CD4-positive, alpha-beta memory T cell (primary cell): ENCODE measurements around the gene PGGHG. TPM values are rescaled to one million over a fixed set of nuclear protein-coding genes. Genes with fewer than 3 reads are reported as not detected.
"Not testable (repeated sequence)": the region's sequence is repeated elsewhere in the genome, so short reads cannot be mapped to it uniquely, and the experiment has no call there.

Experiments used
- CTCF ChIA-PET: fragments of 350-600 bp; sonication (Branson Sonifier 250); formaldehyde crosslinking; loops from one replicate; lab custom pipeline; 2021; ENCODE audit warnings: inconsistent platforms; ENCODE audit not compliant: partially characterized antibody; lab: Charles Lee
- POLR2A ChIA-PET: fragments of 350-600 bp; sonication (Branson Sonifier 250); formaldehyde crosslinking; loops from one replicate; lab custom pipeline; 2021; ENCODE audit not compliant: partially characterized antibody; lab: Charles Lee
- DNase-seq, 5 donors: peaks; one replicate each; pipeline versions ENCODE4 v3.0.0 to v3.0.0-alpha.2; 2020 to 2022; ENCODE audit warnings: mixed read lengths in 1 of 5
- H3K27ac ChIP-seq: one replicate; pipeline ENCODE4 v1.7.0; 2013; ENCODE audit warnings: low read depth, low read length
- H3K27me3 ChIP-seq: 2 replicates; pipeline ENCODE4 v1.7.0; 2013; ENCODE audit warnings: mild to moderate bottlenecking, low read length, moderate library complexity; ENCODE audit not compliant: insufficient read depth
- H3K36me3 ChIP-seq: 2 replicates; pipeline ENCODE4 v1.7.0; 2013; ENCODE audit warnings: mild to moderate bottlenecking, low read length, moderate library complexity; ENCODE audit not compliant: insufficient read depth
- H3K4me1 ChIP-seq: 2 replicates; pipeline ENCODE4 v1.7.0; 2013; ENCODE audit warnings: mild to moderate bottlenecking, low read length, moderate library complexity; ENCODE audit not compliant: insufficient read depth
- H3K4me3 ChIP-seq, 2 donors: one replicate each; pipeline ENCODE4 v1.7.0; 2013; ENCODE audit warnings: low read length in 2 of 2, mild to moderate bottlenecking in 1 of 2
- H3K9me3 ChIP-seq, 2 donors: one replicate each; pipeline ENCODE4 v1.7.0; 2013; ENCODE audit warnings: low read length in 2 of 2, control low read depth in 1 of 2; ENCODE audit not compliant: control insufficient read depth in 1 of 2
- H3K27ac Mint-ChIP-seq, 7 donors: one replicate each; pipeline ENCODE4 v1.8.0; 2020 to 2021; ENCODE audit warnings: mixed read lengths in 7 of 7, mild to moderate bottlenecking in 6 of 7, inconsistent platforms in 3 of 7, moderate library complexity in 3 of 7
- H3K27me3 Mint-ChIP-seq, 2 donors: one replicate each; pipeline ENCODE4 v1.8.0; 2020 to 2021; ENCODE audit warnings: mixed read lengths in 2 of 2
- H3K36me3 Mint-ChIP-seq, 2 donors: one replicate each; pipeline ENCODE4 v1.8.0; 2020 to 2021; ENCODE audit warnings: mixed read lengths in 2 of 2, inconsistent platforms in 1 of 2, mild to moderate bottlenecking in 1 of 2
- H3K4me1 Mint-ChIP-seq, 4 donors: one replicate each; pipeline ENCODE4 v1.8.0; 2020 to 2021; ENCODE audit warnings: mixed read lengths in 4 of 4, mild to moderate bottlenecking in 1 of 4
- H3K4me3 Mint-ChIP-seq, 8 donors: one replicate each; pipeline ENCODE4 v1.8.0; 2020 to 2021; ENCODE audit warnings: mixed read lengths in 8 of 8, mild to moderate bottlenecking in 7 of 8, moderate library complexity in 6 of 8, inconsistent platforms in 3 of 8
- H3K9me3 Mint-ChIP-seq, 8 donors: one replicate each; pipeline ENCODE4 v1.8.0; 2020 to 2021; ENCODE audit warnings: mixed read lengths in 8 of 8, mild to moderate bottlenecking in 5 of 8, inconsistent platforms in 3 of 8, moderate library complexity in 1 of 8
- intact Hi-C: fragments of 100-400 bp; cut with micrococcal nuclease; formaldehyde crosslinking; loops from one replicate; pipeline ENCODE4 v1.15.1; 2023
- polyA plus RNA-seq, 2 donors: library from polyadenylated mRNA; unstranded; fragments of 300-500 nt; fragmentation: Illumina TruSeq; gene quantifications; one replicate each; pipeline ENCODE4 v1.2.3, GENCODE V29; 2021
- total RNA-seq, 2 experiments: library from RNA; stranded (reverse); gene quantifications; one replicate each; pipeline ENCODE4 v1.2.3, GENCODE V29; 2021

The PGGHG gene
- total and polyA plus RNA-seq, 4 experiments from 2014 or later: 3.0 to 304 (median 155) TPM

DNA sequence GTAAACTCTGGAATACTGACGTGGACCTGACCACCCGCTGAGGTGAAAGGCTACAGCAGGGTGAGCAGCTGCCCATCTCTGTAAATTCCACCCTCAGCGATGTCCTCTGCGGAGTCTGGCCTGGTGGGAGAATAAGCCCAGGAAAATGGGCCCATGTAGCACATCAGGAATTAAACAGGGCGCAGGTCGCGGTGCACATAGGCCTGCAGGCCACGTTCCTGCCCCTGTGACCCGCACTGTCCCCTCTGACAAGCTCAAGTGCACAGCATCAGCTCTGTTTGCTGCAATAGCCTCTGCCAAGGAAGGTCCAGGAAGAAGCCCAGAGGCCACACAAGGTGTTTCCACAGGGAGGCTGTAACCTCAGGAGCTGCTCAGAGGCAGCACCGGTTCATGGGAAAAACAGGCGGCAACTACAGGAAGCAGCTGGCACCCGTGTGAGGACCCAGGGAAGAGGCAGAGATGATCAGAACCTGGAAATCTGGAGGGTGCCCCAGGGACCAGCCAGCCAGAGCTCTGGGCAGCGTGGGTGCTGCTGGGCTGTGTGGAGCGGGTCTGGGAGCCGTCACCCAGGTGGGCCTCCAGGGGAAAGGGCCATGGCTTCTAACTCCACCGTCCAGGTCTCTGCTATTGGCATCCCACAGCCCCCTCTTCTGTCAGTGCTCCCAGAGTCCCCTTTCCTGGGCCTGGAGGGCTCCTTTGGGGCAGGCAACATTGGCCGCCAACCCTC, 17.9 kb downstream of the PGGHG start:
- CTCF ChIA-PET: interaction anchor here (1.3 to 5.6 kb wide), 12 partner anchors 9 to 143 kb away, joined by 3 to 67 read pairs (median 16); partner anchors contain the start of genes BET1L, PSMD13, PTDSS2 and RIC8A
- Mint-ChIP-seq H3K4me1 (peaks cover 20 to 55% (median 33%) of the 10 kb centered on the region in 4 donors), H3K9me3 (peaks cover 0 to 5% (median 0%) of the 10 kb centered on the region in 8 donors), H3K36me3 (peaks cover 8 to 18% of the 10 kb centered on the region in 2 donors), H3K27ac (peak overlapping the region; percentile 57 to 98 (median 77)), H3K27me3 (no peaks in the 10 kb centered on the region), H3K4me3 (peak overlapping the region; percentile 71 to 96 (median 93))
- no peaks in the 10 kb centered on the region for H3K27me3 ChIP-seq
- no peaks in the 10 kb centered on the region for H3K36me3 ChIP-seq
- no peak overlapping the region for H3K4me3 ChIP-seq
- POLR2A ChIA-PET: interaction anchor here (1.3 to 5.6 kb wide), 10 partner anchors 10 to 143 kb away, joined by 3 to 53 read pairs (median 10); partner anchors contain the start of genes PGGHG and PTDSS2
- H3K4me1 ChIP-seq: peaks cover 44% of the 10 kb centered on the region
- intact Hi-C loops: loop anchor here (5.0 kb wide), 2 partner anchors 40 to 210 kb away; no protein-coding TSS in a partner anchor
- peak in 1 of 5 donors; percentile 37 for DNase-seq
- no peaks in the 10 kb centered on the region for H3K9me3 ChIP-seq
- H3K27ac ChIP-seq: peak overlapping the region; percentile 79

DNA sequence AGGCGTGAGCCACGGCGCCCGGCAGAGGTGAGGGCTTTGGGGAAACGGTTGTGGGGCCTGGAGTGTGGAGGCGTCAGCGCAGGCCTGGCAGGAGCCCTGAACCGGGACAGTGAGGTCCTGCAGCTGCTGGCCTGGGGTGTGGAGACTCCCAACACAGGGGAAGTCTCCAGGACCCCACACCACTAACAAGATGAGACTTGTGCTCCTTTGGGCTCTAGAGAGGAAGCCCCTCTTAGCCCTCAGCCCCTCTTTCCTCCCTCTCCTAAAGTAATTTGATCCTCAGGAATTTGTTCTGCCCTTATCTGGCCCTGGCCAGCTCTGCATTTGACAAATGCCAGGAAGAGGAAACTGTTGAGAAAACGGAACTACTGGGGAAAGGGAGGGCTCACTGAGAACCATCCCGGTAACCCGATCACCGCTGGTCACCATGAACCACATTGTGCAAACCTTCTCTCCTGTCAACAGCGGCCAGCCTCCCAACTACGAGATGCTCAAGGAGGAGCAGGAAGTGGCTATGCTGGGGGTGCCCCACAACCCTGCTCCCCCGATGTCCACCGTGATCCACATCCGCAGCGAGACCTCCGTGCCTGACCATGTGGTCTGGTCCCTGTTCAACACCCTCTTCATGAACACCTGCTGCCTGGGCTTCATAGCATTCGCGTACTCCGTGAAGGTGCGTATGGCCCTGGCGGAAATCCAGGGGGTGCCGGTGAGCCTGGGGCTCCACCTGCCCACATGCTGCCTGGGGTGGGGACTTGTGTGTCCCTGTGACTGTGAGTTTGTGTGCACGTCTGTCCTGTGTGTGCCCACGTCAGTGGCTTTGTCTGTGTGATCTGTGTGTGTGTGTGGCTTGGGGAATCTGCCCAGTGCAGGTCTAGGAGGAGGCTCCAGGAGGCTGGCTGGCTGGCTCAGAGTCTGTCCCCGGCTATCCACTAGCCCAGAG, 19.1 kb downstream of the PGGHG start, which contains the start of gene IFITM2:
Gene IFITM2, plus strand, starts transcription at position 51 of the 943 bp plus-strand sequence. Its CDS starts 377 bp downstream, at position 428.
- not testable (repeated sequence) for H3K36me3 ChIP-seq, H3K9me3 Mint-ChIP-seq, H3K27me3 Mint-ChIP-seq, H3K9me3 ChIP-seq, H3K27me3 ChIP-seq
- ChIA-PET CTCF (interaction anchor here (0.6 to 4.1 kb wide), 8 partner anchors 9 to 142 kb away, joined by 3 to 67 read pairs (median 14); partner anchors contain the start of gene PTDSS2), POLR2A (interaction anchor here (0.7 to 5.6 kb wide), 10 partner anchors 8 to 142 kb away, joined by 3 to 53 read pairs (median 17); partner anchors contain the start of genes PGGHG and PTDSS2)
- peak within 1 kb of the TSS; percentile 89 to 98 (median 97) for H3K27ac Mint-ChIP-seq
- Histone ChIP-seq H3K4me1 (peaks cover 56% of the 10 kb centered on the region), H3K4me3 (peak within 1 kb of the TSS; percentile 44 to 57), H3K27ac (peak within 1 kb of the TSS; percentile 79)
- peak within 1 kb of the TSS; percentile 93 to 96 (median 93) for H3K4me3 Mint-ChIP-seq
- H3K4me1 Mint-ChIP-seq: peaks cover 26 to 59% (median 43%) of the 10 kb centered on the region in 4 donors
- intact Hi-C loops: loop anchor here (2.0 to 5.0 kb wide), 3 partner anchors 19 to 209 kb away; partner anchors contain the start of gene PGGHG
- H3K36me3 Mint-ChIP-seq: peaks cover 8 to 22% of the 10 kb centered on the region in 2 donors
- DNase-seq: peak; percentile 62 to 88 (median 70)

DNA sequence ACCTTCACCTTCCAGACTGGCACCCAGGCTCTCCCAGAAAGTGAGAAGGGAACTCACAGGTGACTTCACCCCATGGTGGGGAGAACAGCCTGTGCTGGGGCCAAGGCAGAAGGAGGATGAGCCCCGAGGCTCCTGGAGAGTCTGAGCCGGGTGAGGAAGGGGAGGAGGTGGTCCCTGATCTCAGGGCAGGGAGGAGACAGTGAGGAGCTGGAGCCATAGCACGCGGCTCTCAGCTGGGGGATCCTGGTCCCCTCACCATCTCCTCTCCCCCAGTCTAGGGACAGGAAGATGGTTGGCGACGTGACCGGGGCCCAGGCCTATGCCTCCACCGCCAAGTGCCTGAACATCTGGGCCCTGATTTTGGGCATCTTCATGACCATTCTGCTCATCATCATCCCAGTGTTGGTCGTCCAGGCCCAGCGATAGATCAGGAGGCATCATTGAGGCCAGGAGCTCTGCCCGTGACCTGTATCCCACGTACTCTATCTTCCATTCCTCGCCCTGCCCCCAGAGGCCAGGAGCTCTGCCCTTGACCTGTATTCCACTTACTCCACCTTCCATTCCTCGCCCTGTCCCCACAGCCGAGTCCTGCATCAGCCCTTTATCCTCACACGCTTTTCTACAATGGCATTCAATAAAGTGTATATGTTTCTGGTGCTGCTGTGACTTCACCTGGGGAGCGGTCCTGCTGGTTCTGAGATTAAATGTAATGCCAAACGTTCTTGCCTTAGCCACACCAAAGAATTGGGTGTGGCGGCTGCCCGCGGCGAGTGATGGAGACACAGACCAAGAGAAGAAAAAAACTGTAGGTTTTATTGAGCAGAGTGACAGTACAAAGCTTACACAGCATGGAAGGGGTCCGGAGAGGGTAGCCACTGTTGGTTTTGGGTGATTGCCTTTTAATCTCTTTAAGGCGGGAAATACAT, 20.1 kb downstream of the PGGHG start:
- H3K36me3 ChIP-seq, H3K27me3 Mint-ChIP-seq, H3K9me3 Mint-ChIP-seq, H3K9me3 ChIP-seq, H3K27me3 ChIP-seq: not testable (repeated sequence)
- intact Hi-C loops: loop anchor here (2.0 to 5.0 kb wide), 3 partner anchors 20 to 208 kb away; partner anchors contain the start of gene PGGHG
- H3K4me1 ChIP-seq: peaks cover 62% of the 10 kb centered on the region
- peak overlapping the region; percentile 55 to 71 for H3K4me3 ChIP-seq
- POLR2A ChIA-PET: interaction anchor here (1.0 to 2.6 kb wide), 20 partner anchors 8 to 198 kb away, joined by 3 to 26 read pairs (median 6); partner anchors contain the start of genes BET1L, NLRP6, PGGHG and PSMD13
- H3K27ac ChIP-seq: peak overlapping the region; percentile 79
- Mint-ChIP-seq H3K4me1 (peaks cover 31 to 66% (median 47%) of the 10 kb centered on the region in 4 donors), H3K27ac (peak overlapping the region; percentile 89 to 98 (median 97)), H3K36me3 (peaks cover 11 to 29% of the 10 kb centered on the region in 2 donors), H3K4me3 (peak overlapping the region; percentile 93 to 96 (median 93))
- peak in 4 of 5 donors; percentile 54 to 65 (median 60) for DNase-seq
- CTCF ChIA-PET: interaction anchor here (0.7 to 2.1 kb wide), 8 partner anchors 8 to 142 kb away, joined by 3 to 17 read pairs (median 6); partner anchors contain the start of gene NLRP6

DNA sequence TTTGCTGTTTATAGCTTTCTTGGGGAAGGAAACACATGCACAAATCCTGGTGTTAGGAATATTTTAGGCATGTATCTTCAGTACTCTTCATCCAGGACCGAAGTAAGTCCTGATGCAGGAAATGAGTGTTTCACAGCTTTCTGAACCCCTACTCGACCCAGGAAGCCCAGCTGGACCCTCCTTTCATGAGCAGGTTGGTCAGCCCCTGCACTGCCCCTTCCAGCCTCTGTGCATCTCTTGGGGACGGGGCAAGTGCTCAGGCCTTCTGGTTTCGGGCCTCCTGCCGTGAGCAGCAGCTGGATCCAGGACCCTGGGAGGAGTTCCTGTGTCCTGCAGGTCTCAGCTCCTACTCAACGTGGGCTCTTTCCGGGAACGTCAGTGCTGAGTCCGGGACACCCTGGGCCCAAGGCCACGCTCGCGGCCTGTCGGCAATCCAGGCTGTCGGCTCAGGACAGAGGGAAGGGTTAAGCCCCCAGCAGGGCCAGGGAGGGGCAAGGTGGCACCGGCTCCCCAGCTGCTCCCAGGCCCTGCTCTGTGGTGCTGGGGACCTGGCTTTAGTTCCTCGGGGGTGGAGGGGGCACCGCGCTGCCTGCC, 21.1 kb downstream of the PGGHG start:
- H3K36me3 ChIP-seq, H3K9me3 Mint-ChIP-seq, H3K27me3 ChIP-seq, H3K9me3 ChIP-seq, H3K27me3 Mint-ChIP-seq: not testable (repeated sequence)
- intact Hi-C loops: loop anchor here (2.0 to 5.0 kb wide), 3 partner anchors 21 to 207 kb away; partner anchors contain the start of gene PGGHG
- ChIA-PET POLR2A (interaction anchor here (1.0 to 2.6 kb wide), 18 partner anchors 7 to 197 kb away, joined by 3 to 26 read pairs (median 6); partner anchors contain the start of genes BET1L, NLRP6, PGGHG and PSMD13), CTCF (interaction anchor here (0.7 to 2.1 kb wide), 8 partner anchors 7 to 141 kb away, joined by 3 to 17 read pairs (median 6); partner anchors contain the start of gene NLRP6)
- Mint-ChIP-seq H3K36me3 (peaks cover 20 to 39% of the 10 kb centered on the region in 2 donors), H3K4me3 (peak overlapping the region; percentile 93 to 96 (median 93)), H3K27ac (peak overlapping the region; percentile 89 to 98 (median 97)), H3K4me1 (peaks cover 28 to 69% (median 45%) of the 10 kb centered on the region in 4 donors)
- Histone ChIP-seq H3K4me1 (peaks cover 55% of the 10 kb centered on the region), H3K27ac (peak overlapping the region; percentile 79), H3K4me3 (peak overlapping the region; percentile 55 to 71)
- DNase-seq: peak in 1 of 5 donors; percentile 19

DNA sequence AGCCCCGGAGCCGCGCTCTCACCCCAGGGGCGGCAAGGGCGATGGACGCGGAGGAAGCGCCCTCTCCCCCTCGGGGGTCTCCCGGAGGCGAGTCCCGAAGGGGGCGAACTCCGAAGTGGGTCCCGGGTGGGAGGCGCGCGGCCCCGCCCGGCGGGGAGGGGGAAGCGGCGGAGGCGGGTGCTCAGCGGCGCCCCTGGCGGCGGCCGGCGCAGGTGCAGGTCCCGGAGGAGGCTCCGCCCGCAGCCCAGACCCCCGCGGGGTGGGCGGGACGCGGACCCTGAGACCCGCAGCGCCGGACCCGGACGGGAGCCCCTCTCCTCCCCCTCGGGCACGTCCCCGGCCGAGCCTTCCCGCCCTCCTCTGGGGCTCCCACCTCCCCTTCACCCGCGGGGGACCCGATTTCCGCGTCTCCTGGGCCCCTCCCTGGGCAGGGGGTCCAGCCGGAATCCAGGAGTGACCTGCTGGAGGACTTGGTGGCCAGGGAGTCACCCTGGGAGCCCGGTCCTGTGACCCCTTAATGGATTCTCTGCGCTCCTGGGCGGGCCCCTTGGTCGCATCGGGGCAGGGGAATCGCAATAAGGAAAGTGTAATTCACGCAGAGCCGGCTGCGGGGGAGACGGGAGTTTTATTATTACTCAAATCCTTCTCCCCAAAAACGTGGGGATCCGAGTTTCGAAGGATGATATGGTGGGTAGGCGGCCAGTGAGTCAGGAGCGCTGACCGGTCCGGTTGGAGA, 22.3 kb downstream of the PGGHG start:
- DNase-seq: peak in 1 of 5 donors; percentile 23
- H3K36me3 ChIP-seq, H3K27me3 ChIP-seq, H3K27me3 Mint-ChIP-seq, H3K9me3 ChIP-seq, intact Hi-C loops, H3K9me3 Mint-ChIP-seq: not testable (repeated sequence)
- H3K36me3 Mint-ChIP-seq: peaks cover 23 to 41% of the 10 kb centered on the region in 2 donors
- H3K4me1 ChIP-seq: peaks cover 44% of the 10 kb centered on the region
- ChIA-PET CTCF (interaction anchor here (0.9 to 2.7 kb wide), 5 partner anchors 16 to 61 kb away, joined by 3 to 19 read pairs (median 4); no protein-coding TSS in a partner anchor), POLR2A (interaction anchor here (0.8 to 7.2 kb wide), 10 partner anchors 11 to 104 kb away, joined by 3 to 66 read pairs (median 6); partner anchors contain the start of genes BET1L and RIC8A)
- peaks cover 23 to 58% (median 36%) of the 10 kb centered on the region in 4 donors for H3K4me1 Mint-ChIP-seq
- peak overlapping the region; percentile 92 to 99 (median 98) for H3K4me3 Mint-ChIP-seq
- H3K27ac ChIP-seq: peak overlapping the region; percentile 76
- peak overlapping the region in 1 of 2 donors; percentile 91 for H3K4me3 ChIP-seq
- peak overlapping the region; percentile 94 to 100 (median 98) for H3K27ac Mint-ChIP-seq
